Fibroblast of mammary gland (primary cell): ENCODE data around the gene TASOR2.

Source experiments
- DNase-seq: peaks from one replicate; pipeline ENCODE4 v3.0.0-alpha.2; 2010; ENCODE audit warnings: low read depth
- H3K4me3 ChIP-seq: 2 replicates; pipeline ENCODE4 v1.5.1; 2011; ENCODE audit warnings: low read depth, mild to moderate bottlenecking, low read length, moderate library complexity; ENCODE audit not compliant: control insufficient read depth
- CTCF ChIP-seq: conservative IDR thresholded peaks from 2 replicates; pipeline ENCODE4 v1.5.1; 2011; ENCODE audit warnings: low read depth, low read length, inconsistent platforms; ENCODE audit not compliant: control insufficient read depth, insufficient read depth

TASOR2 gene

GRCh38 chr10:5663692-5664427, 20.8 kb upstream of the TASOR2 start:
- no peak overlapping the region for H3K4me3 ChIP-seq
- TF ChIP-seq CTCF = no peak
- no peak for DNase-seq

GRCh38 chr10:5665373-5666007, 19.1 kb upstream of the TASOR2 start:
- H3K4me3 ChIP-seq = peak overlapping the region; percentile 74
- peak; percentile 31 for DNase-seq
- no peak for TF ChIP-seq CTCF

DNA sequence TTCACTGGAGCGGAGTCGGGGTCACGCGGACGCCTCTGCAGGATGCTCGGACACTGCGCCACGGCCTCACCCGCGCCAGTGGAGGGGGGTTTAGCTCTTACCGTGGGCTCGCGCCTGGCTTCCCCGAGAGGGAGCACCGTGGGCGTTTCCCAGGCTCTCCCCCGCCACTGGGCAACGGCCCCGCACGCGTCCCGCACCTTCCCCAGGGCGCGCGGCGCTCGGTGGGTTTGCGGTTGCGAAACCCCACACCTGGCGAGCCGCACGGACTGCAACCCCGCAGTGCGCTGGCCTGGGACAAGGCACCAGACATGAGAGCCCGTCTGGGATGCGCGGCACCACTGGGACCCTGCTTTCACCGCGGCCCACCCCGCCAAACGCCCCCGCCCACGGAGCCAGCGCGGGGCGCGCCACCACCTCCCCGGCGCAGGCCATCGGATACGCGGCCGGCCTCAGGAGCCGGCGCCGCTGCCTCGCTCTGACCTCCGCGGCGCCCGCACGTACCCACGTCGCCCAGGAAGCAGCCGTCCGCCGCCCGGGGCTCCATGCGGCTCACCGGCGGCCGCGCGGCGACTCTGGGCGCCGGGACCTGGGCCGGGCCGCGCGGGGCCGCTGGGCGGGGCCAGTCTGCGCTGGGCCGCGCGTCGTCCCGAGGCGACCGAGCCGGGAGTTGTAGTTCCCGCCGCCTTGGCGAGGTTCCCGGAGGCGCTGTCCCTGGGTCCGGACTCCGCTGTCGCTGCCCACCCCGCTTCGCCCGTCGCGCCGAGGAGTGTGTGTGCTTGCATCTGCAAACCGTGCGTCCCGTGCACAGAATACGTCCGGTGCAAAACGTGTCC, 18.4 kb upstream of the TASOR2 start, which contains the start of gene ASB13:
TSS of gene ASB13 (minus strand) at position 588 of the 833 bp plus-strand sequence. CDS start at position 544, 44 bp downstream.
- H3K4me3 ChIP-seq = peak within 1 kb of the TSS; percentile 74

DNA sequence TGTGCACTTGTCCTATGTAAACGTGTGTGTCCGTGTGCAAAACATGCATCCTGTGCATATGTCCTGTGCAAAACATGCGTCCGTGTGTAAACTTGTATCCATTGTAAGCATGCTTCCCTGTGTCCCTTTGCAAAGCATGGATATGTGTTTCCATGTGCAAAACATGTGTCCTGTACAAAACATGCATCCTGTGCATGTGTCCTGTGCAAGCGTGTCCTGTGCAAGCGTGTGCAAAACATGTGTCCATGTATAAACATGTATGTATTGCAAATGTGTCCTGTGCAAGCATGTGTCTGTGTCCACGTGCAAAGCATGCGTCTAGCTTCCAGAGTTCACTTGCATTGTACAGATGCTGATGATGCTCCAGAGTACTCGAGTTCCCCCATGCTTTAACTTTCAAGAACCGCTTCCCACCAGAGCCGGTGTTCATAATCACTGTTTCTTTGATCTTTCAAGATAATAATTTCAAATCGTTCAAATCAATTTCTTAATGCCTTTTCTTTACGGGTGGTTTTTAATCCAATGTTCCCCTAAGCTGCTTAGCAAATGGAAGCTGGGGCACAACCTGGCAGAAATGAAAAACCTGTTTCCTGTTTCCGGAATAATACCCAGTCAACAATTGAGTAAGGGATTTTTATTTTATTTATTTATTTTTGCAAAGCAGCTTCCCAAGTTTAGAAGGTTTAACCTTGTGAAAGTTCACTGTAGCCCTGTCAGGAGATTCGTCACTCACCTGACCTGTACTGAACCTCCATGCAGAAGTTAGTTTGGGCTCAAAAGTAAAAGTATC, 17.6 kb upstream of the TASOR2 start:
- TF ChIP-seq CTCF = no peak
- peak overlapping the region; percentile 74 for H3K4me3 ChIP-seq
- no peak for DNase-seq

More for the DNA sequence above, 18.4 kb upstream of the TASOR2 start, which contains the start of gene ASB13:
- TF ChIP-seq CTCF = no peak
- peak; percentile 38 for DNase-seq

- no peak for TF ChIP-seq CTCF
- no peak for DNase-seq
- no peak overlapping the region for H3K4me3 ChIP-seq
Observed at GRCh38 chr10:5668429-5668828, 16.2 kb upstream of the TASOR2 start.

DNA sequence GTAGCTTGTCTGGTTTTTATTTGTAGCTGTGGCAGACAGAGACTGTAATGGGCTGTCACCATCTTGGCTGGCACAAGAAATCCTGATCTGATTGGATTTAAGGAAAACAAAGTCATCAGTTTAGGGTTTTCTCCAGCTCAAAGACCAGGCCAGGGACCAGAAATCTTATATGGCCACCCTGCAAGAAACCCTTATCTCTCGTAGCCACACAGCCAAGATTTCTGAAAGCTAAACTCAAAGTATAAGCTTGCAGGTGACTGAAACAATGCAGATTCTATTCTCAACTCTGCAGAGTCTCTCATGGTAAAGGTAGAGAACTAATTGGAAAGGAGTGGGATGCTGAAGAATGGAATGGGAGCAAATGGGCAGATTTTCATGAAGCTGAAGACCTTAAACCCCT, 15.0 kb upstream of the TASOR2 start:
- no peak for DNase-seq
- no peak overlapping the region for H3K4me3 ChIP-seq
- TF ChIP-seq CTCF = no peak
